SKM-1 (cell line): ENCODE measurements around the gene TTC23.

Experiments used
- DNase-seq: peaks from one replicate; lab custom pipeline; 2025; ENCODE audit not compliant: unreplicated experiment; lab: John Stamatoyannopoulos, UW

TTC23 gene

DNA sequence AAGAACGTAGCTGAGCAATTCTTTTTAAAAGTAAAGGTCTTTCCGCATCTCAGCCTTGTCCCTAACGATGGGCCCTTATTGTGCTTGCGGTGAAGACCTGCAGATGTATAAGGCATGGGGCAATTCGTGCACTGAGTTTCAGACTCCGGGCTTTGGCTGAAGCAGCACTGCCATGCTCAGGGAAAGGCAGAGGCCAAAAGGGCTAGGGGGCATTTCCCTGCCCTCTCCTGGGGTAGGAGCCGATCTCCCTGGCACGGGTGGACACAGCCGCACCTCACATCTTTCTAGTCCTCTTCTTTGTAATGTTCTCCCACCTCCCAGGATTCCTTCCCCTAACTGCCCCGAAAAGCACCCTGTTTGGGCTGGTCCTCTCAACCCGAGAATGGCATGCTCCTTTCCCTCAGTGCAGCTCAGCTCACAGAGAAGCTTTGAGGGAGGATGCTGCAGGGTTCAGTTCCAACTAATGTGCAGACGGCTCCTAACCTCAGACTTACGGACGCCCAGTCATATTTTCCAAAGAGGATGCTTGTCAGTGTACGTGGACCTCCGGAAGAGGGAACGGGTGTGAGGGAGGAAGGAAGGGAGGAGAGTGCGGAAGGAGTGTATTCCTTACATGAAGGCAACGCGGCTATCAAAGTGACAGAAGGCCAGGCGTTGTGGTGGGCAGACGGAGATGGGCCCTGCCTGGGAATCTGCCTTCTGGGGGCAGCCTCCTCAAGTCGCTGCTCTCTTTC is 83.3 kb downstream of the TTC23 start:
- no peak for DNase-seq

DNA sequence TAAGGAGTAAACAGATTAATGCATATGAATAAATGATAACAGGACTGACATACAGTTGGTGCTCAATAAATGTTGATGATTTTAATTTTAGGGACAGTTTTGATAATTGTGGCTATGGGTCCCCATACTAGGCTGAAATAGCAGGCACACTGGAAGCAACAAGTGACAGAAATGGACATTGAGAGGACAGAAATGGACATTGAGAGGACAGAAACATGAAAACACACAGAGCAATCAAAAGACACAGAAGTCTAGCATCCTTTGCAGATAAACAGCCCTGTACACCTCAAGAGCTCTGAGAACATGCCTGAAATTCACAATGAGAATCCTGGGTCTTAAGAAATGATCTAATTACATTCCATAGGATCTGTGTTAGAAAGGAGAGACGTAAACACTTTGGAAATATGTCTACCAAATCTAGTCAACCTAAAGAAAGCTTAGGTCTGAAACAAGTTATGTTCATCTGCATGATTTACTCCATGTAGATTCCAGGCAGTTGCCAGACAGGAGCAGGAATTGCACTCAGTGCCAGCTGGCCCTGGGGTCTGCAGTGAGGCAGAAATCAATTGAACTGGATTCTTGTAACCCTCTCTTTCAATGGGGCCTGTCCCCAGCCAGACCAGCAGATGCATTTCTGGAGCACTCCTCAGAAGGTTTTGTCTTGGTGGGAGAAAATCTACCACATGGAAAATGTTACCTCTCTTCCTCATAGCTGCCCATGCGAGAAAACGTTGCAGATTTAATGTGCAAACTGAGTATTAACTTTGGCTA is 84.2 kb downstream of the TTC23 start:
- DNase-seq: no peak

DNA sequence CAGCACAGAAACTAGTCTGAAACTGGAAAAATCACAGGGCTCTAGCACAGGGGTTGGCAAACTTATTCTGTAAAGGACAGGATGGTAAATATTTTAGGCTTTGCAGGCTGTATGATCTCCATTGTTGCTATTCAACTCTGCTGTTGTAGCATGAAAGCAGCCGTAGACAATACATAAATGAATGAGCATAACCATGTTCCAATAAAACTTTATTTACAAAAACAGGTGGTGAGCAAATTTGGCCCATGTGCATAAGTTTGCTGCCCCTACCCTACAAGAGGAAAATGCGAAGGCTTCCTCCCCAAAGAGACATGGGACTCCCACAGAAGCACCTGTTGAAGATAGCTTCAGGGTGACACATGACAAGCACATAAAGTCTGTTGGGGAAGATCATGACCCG is 85.3 kb downstream of the TTC23 start:
- no peak for DNase-seq

DNA sequence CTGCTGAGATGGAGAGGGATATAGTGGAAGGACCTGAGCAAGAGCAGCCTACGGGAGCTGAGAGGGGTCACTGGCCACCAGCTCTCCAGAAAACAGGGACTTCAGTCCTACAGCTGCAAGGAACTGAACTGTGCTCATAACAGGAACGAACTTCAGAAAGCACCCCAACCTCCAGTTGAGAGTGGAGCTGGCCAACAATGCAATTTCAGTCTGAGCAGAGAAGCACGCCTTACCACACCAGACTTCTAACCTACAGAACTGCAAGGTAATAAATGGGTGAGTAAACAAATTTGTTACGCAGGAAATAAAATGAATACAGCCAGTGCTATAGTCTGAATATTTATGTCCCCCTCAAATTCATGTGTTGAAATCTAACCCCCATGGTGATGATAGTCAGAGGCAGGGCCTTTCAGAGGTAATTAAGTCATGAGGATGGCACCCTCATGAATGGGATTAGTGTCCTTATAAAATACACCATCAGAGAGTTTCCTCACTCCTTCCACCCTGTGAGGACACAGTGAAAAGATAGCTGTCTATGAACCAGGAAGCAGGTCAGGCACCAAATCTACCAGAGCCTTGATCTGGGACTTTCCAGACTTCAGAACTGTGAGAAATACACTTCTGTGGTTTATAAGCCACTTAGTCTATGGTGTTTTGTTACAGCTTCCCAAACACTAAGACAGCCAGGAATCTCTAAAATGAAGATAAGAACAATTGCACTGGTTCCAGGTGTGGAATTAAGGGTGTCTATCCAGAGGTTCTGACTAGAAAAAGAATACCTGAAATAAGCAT is 85.9 kb downstream of the TTC23 start:
- DNase-seq: no peak

DNA sequence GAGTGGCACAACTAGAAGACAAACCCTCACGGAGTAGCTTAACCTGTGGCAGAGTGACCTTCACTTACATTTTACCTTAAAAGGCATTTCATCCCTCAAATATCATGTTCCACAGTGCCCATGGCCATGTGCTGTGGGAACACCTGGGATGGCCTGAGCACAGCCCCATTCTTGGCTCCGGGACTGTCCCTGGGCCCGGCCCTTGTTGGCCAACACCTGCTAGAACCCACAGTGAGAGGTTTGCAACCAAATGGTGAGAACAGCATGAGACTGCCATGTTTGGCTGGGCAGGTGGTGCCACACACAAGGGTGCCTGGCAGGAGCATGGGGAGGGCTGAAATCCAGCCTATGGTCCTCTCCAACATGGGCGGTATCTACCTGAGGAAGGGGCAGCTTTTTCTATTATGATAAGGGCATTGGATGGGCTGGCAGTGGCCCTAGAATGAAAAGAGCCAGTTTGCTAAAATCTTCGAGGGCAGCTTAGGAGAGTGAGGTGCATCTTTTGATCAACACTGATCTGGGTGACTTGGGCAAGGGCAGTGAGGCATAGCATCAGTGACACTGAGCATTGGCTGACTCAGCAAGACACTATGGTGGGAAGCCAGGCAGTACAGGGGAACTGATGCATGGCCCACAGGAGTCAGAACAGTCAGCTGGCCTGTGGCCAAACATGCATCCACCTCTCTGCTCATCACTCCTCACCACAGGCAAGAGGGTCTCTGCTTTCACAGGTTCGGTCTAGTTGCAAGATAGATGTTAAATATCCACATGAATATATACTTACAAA is 90.6 kb downstream of the TTC23 start:
- no peak for DNase-seq

DNA sequence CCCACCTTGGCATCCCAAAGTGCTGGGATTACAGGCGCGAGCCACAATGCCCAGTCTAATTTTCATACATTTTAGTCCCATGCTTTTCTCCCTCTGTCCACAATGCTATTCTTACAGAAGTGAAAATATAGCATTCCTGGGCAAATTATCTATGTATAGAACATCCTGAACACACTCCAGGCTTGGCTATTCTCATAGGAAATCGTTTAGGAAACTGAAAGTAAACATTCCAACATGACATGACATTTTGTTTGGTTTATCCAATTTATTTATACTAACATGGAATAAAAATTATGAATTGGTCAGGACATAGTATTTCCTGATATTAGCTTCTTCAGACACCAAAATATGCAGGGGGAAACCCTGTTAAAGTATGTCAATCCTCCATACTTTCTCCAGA is 91.9 kb downstream of the TTC23 start:
- DNase-seq: no peak

DNA sequence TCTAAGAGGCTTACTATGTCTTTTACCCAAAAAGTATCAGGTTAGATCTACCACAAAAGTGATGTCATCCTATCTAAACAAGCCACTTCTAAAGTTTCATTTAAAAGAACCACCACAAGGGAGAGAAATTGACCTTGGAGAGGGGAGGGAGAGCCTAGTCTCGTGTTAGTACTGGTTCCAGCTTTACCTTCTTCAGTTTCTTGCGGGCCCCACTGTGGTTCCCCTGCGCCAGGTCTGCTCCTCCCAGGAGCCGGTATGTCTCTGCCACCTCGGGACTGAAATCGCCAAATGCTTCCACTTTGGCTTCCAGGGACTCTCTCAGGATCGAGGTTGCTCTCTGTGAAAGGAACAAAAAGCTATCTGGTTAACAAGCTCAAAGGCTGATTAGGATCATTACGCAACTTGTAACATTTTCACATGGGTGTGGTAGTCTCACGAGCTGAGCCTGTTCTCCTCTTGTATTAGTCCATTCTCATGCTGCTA is 93.4 kb downstream of the TTC23 start:
- DNase-seq: peak; percentile 21

DNA sequence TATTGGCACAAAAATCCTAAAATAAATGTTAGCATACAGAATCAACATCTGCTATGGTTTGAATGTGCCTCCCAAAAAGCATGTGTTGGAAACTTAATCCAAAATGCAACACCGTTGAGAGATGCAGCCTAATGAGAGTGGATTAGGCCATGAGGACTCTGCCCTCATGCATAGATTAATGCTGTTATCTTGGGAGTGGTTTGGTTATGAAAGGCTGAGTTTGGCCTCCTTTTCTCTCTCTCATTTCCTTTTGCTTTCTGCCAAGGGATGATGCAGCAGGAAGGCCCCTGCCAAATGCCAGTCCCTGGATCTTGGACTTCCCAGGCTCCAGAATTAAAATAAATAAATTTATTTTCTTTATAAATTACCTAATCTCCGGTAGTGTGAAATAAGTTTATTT is 95.1 kb downstream of the TTC23 start:
- no peak for DNase-seq

DNA sequence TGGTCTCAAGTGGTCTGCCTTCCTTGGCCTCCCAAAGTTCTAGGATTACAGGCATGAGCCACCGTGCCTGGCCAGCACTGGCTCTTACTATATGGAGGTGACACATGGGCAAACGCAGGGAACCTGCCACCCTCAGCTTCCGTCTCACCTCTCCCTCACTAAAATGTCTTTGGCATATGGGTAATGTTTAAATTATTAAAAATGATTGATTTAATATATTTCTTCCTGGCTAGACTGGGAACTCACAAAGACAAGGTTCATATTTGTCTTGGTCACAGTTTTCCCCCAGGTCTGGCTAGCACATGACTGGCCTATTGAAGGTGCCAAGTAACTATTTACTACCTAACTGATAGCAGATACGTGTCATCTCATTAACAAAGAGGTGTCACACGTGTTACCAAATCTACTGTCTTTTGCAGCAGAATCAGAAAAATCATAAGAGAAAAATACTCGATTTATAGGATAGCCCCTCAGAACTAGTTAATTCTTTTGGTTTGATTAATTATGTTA is 96.3 kb downstream of the TTC23 start:
- no peak for DNase-seq

DNA sequence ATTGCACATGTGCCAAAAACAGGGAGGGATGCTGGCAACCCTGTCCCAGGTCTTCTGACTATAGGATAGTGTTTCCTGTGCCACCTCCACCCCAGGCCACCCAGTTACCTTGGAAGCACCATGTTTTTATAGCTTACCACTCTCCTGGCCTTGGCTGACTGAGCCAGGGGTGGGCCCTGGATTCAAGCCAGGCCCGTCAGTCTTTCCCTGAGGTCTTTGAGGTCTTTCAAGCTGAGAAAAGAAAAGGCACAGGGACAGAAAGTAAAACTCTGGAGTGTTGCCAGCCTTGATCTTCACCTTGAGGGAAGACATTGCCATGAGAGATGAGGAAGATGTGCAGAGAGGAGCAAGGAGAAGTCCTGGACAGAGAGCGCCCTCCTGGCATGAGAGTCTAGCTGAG is 98.2 kb downstream of the TTC23 start:
- DNase-seq: no peak

DNA sequence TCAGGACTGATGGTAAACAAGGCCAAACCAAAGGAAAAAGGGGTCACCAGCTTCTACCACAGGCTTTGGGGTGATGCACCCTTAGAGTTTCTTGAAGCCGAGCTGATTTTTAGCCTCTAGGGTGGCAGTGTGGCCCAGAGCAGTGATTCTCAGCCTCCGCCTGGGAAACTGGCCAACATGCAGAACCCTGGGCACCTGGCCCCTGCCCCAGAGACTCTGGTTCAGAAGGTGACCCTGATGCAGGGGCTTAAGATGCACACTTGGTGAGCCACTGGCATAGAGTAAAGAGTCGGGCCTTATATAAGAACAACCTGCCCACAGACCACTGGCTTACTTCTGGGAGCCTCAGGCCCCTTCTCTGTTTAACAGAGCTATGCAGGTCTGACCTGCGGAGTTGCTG is 100.0 kb downstream of the TTC23 start:
- DNase-seq: no peak

DNA sequence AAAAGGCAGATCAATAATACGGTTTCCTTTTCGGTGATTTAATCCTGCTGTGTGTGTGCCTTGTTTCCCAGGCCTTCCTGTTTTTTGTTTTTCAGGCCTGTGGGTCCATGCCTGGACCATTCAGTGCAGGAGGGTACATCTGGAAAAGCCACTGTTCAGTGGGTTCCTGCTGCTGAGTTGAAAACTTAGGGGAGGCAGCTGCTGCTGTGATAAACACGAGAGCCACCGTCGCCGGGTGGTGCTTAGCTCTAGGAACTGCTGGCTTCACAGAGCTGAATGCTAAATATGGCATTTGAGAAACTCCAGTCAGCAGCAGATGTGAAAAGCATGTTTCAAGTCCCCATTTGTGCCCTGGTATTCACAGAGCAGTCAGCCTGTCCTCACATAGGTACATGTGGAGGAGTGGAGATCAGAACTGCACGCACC is 100.5 kb downstream of the TTC23 start:
- no peak for DNase-seq

DNA sequence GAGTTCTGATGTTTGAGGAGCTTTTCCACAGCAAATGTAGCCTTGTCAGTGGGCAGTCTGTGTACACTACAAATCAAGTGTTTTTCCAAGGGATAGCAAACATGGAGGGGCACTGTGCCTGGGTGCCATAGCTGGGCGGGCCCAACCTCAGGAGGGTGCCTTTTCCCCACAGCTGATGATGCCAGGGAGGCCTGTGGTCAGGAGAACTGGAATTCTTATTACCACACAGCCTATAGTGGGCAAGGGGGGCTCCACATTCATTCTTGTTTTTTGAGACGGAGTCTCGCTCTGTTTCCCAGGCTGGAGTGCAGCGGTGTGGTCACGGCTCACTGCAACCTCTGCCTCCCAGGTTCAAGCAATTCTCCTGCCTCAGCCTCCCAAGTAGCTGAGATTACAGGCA is 102.7 kb downstream of the TTC23 start:
- DNase-seq: no peak

DNA sequence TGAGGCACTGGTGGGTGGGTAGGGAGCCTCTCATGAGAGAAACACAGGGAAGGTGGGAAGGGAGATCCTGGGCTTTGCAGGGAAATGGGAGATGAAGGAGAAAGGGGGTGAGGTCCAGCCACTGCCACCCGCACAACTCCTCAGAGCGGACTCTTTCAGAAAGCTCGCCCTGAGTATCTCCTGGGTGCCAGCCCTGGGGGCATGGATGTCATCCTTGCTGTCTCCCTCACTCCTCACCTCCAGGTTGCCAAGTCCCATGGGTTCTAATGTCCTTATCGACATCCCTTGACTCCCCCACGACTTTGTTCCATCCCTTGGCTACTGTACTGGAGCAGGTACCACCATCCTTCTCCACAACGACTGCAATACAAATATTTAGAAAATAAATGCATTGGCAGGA is 103.6 kb downstream of the TTC23 start:
- DNase-seq: no peak

DNA sequence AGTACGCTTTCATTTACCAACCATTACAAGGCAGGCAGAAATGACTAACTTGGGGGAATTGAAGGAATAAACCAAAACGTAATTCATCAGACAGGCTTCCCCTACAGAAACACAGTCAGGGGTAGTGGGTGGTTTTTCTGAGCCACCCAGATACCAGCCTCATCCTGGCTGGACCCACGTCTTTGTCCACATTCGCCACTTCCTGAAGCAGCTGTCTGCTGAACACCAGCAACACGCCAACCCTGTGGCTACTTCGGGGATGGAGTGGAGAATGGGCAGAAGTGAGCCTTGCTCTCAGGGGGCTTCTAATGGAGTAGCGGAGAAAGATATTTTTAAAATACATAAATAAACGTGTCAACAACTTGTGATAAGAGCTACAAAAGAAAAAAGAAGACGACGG is 104.4 kb downstream of the TTC23 start:
- DNase-seq: no peak

DNA sequence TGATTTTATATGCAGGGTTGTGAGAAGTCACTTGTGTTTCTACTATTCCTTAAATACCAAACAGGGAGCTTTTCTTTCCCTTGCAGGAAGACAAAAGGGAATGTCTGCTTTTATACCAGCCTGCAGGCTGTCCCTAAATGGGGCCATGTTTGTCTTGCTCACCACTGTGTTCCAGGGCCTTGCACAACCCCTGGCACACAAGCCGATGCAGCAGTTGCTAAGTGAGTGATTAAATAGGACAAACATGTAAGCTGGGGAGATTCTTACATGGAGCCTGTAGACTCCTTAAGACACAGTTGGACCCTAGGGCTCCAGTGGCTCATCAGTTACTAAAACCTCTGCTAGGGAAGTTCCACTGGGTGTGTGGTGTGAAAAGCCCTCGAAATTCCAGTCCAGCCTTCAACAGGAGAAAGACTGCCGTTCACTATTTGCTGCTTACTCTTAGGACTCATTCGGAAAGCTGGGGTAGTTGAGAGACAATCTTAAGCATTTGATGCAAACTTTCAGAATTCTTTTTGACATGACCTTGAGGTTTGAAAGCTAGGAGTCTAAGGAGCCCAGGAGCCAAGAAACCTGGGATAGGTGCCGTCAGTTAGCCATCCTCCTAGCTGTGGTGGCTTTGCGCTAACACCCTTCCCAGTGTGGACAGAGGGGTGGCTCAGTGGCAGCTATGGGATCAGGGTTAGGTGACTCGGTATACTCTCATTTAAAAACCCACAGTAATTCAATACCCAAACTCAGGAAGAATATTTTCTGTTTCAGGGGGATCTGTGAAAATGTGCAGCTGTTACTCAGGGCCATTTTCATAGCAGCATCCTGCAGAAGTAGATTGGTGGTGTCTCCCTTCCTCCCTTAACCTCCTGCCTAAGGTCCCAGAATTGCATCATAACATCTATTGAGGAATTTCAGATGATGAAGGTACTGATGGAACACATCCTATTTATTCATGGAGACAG is 105.4 kb downstream of the TTC23 start:
- DNase-seq: no peak

DNA sequence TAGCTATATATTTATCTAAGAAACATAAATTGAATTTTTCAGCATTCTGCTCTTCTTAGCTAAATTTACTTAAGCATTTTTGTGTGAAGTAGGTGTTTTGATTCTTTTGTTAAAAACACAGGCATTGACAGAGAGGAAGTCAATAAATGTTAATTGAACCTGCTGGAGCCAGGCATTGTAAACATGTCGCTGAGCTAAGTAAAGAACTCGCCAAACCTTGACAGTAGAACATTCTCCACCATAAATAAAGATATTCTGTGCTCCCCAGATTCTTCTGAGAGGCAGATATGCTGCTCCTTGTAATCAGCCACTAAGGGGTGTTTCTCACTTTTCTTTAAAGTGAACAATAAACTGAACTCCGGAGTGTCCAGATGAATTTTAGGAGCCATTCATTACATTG is 106.1 kb downstream of the TTC23 start:
- DNase-seq: no peak

DNA sequence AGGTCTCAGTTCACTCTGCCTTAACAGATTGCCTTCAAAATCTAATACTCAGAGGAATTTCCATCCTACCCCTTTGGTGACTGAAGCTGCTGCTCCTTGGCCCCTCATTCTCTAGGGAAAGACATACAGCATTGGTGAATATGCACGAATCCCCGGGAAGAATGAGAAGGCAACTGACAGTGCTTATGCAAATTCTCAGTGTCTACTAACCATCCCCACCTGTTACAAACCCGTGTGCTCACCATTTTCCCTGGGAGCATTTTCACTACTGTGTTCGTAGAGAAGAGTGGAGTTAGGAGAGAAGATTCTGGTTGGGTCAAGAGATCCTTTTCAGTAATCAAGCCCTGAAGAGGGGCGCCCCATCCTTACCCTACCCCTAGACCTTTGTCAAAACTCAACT is 106.8 kb downstream of the TTC23 start:
- DNase-seq: no peak

DNA sequence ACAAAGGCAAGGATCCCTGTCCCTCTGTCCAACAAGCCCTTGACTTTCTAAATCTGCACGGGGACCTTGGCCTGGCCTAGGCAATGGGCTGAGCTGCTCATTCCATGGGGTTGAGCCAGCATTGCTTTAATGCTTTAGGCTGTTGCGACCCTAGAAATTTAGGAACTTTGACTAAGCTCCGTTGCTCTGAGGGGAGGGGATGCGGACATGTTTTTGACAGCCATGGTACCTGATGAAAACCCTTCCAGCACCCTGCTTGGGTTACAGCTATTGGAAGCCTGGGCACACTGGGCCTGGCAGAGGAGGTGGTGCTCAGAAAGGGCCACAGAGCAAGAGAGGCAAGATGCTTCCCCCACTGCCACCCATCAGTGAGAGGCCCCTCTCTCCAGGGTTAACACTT is 107.4 kb downstream of the TTC23 start:
- DNase-seq: no peak

DNA sequence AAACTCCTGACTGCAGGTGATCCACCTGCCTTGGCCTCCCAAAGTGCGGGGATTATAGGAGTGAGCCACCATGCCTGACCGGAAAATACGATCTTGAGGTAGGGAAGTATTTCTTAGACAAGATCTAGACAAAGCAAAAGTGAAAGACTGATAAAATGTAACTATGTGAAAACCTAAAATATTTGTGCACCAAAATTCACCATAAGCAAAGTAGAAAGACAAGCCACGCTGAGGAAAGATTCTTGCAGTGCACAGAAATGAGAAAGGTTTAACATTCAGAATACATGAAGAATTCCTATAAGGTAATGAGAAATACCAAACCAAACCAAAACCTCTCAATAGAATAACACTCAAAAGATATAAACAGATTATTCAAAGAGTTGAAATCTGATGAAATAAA is 108.8 kb downstream of the TTC23 start:
- DNase-seq: no peak
